ENCODE data around the gene FAM221A.

DNA sequence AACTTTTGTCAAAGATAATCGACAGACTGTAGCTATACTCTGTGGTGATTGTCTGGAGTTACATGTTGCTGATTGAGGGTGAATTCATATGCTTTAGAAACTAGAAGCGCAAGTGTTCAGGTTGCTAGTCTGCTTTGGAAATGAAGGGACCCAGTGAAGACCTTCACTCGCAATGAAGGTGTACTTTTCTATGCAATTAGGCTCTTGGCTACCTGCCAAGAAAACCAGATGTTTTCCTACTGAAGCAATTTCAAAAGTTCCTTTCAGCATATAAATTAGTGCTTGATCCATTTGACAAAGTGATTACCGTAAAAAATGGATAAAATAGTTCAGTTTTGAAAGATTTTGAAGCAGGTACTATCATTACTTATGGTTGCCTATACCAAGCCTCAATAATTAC lies 20.0 kb downstream of the FAM221A start:
- TF ChIP-seq POLR2A (IDR thresholded peaks at IDR 0.05) (no peak), POLR2AphosphoS5 (IDR thresholded peaks at IDR 0.05) (no peak)
